Right ventricle myocardium inferior (tissue), 1 donor: ENCODE measurements around the gene MAGED1. TPM values are rescaled to one million over a fixed set of nuclear protein-coding genes. Genes with fewer than 3 reads are reported as not detected.

Experiments used
- ATAC-seq: fragments of 200-7000 bp; cut with Tn5 transposase; one replicate; pipeline ENCODE4 v1.9.1; 2020; ENCODE audit warnings: mild to moderate bottlenecking, moderate library complexity
- DNase-seq: peaks from one replicate; pipeline ENCODE4 v3.0.0; 2021; ENCODE audit errors: missing footprints
- intact Hi-C: fragments of 100-400 bp; cut with DNase I; formaldehyde crosslinking; loops from one replicate; pipeline ENCODE4 v1.11.0; 2022
- long read RNA-seq: library from polyadenylated mRNA; unstranded; transcript quantifications from one replicate; pipeline ENCODE4 v2.0.0, GENCODE V29; 2021
- total RNA-seq: library from RNA; stranded (reverse); fragmentation: NEBNext Ultra II Directional; extraction: Animal tissue kit (Norgen Biotek cat#: 25700); gene quantifications from one replicate; pipeline ENCODE4 v1.2.1, GENCODE V29; 2021
- donor health status: DM: no; HTN: yes; CAD: no; lungs with severe emphysema.

MAGED1 gene, protein sequence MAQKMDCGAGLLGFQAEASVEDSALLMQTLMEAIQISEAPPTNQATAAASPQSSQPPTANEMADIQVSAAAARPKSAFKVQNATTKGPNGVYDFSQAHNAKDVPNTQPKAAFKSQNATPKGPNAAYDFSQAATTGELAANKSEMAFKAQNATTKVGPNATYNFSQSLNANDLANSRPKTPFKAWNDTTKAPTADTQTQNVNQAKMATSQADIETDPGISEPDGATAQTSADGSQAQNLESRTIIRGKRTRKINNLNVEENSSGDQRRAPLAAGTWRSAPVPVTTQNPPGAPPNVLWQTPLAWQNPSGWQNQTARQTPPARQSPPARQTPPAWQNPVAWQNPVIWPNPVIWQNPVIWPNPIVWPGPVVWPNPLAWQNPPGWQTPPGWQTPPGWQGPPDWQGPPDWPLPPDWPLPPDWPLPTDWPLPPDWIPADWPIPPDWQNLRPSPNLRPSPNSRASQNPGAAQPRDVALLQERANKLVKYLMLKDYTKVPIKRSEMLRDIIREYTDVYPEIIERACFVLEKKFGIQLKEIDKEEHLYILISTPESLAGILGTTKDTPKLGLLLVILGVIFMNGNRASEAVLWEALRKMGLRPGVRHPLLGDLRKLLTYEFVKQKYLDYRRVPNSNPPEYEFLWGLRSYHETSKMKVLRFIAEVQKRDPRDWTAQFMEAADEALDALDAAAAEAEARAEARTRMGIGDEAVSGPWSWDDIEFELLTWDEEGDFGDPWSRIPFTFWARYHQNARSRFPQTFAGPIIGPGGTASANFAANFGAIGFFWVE
- 56.4 TPM for total RNA-seq
- long read RNA-seq, transcript MAGED1-204 (13 exons, 2,701 nt): major isoform, 19 of 58 reads
- long read RNA-seq, transcript MAGED1-201 (13 exons, 2,747 nt): minor isoform, 16 of 58 reads
- long read RNA-seq, partial matches to known transcripts: 17 of 58 reads
- long read RNA-seq, other reads (novel, unspliced or antisense): 6 of 58 reads

GRCh38 chrX:51892921-51893745 is at the start of gene MAGED1:
MAGED1 (plus strand) TSS chrX:51893623; CDS start chrX:51894305, 682 bp downstream.
- ATAC-seq: peak; percentile 91
- DNase-seq: peak; percentile 92
- intact Hi-C loops: loop anchor here (2.0 kb wide), 1 partner anchor 368 kb away; no protein-coding TSS in a partner anchor

DNA sequence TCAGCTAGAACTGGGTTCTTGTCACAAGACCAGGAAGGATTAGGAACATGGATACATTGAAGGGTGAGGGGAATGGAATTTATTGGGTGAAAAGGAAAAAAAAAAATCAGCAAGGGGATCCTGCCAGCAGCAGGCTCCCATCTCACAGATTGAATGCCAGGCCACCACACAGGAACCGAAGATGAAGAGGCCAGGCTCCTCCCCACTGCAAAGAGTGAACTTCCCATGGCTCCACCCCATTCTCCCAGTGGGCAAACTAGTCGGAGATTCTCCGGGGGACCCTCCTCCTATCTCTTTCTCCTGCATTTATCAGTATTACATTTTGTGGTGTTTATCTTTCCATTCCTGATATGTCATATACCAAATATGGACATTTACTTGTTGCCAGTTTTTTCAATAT is 46.0 kb upstream of the MAGED1 start:
- ATAC-seq: no peak
- no peak for DNase-seq
- intact Hi-C loops: no loop called here

DNA sequence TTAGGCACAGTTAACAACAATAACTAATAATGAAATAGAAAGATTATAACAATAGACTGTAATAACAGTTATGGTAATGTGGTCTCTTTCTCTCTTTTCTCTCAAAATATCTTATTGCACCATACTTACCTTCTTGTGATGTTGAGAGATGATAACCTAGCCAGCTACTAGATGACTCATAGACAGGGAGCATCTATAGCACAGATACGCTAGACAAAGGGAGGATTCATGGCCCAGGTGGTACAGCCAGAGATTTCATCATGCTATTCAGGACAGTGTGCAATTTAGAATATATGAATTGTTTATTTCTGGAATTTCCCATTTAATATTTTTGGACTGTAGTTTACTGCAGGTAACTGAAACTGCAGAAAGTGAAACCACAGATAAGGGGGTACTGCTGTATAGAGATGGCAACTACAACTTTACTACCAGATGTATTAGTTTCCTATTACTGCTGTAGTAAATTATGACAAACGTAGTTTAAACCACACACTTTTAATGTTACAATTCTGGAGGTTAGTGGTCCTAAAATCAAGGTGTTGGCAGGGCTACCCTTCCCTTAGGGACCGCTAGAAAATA is 41.8 kb upstream of the MAGED1 start:
- ATAC-seq (no peak), DNase-seq (no peak)
- intact Hi-C loops: no loop called here

DNA sequence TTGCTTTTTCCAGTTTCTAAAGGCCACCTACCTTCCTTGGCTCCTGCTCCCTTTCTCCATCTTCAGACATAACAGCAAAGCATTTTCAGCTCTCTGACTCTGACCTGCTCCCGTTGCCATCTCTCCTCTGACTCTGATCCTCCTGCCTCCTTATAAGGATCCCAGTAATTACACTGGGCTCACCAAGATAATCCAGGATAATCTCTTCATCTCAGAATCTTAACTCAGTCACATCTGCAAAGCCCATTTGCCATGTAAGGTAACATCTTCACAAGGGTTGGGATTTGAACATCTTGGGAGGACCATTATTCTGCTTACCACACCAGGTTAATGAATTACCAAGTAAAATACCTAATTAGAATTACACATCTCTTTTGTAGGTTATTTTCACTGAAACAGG is 41.3 kb upstream of the MAGED1 start:
- intact Hi-C loops: no loop called here
- DNase-seq (no peak), ATAC-seq (no peak)

DNA sequence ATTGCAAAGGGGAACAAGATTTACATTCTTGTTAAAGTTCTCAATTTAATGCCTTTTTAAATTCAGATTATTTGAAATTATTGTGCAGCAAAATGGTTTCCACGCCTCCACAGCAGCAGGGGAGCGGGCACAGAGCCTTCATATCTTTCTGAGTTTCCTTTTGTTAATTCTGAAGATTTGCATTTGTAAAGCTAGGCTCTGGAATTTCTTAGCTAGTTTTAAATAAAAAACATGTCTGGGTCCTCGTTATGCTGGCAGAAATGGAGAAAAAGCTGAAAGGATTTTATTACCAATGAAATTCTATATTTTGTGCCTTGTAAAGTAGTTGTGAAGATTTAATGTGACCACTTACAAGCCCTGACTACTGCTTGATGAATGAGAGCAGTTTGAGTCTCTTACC is 40.8 kb upstream of the MAGED1 start:
- intact Hi-C loops: no loop called here
- ATAC-seq: no peak
- DNase-seq: no peak

- DNase-seq (no peak), ATAC-seq (no peak)
- intact Hi-C loops: no loop called here
Observed at GRCh38 chrX:51853251-51853650, 40.2 kb upstream of the MAGED1 start.

GRCh38 chrX:51855698-51856097 is 37.7 kb upstream of the MAGED1 start:
- ATAC-seq (no peak), DNase-seq (no peak)
- intact Hi-C loops: no loop called here

GRCh38 chrX:51857159-51857733 is 36.2 kb upstream of the MAGED1 start:
- intact Hi-C loops: no loop called here
- no peak for DNase-seq
- ATAC-seq: no peak

- DNase-seq (no peak), ATAC-seq (no peak)
- intact Hi-C loops: loop anchor here (5.0 kb wide), 1 partner anchor 218 kb away; no protein-coding TSS in a partner anchor
Observed at GRCh38 chrX:51860679-51861078, 32.7 kb upstream of the MAGED1 start.

GRCh38 chrX:51862920-51863319 is 30.5 kb upstream of the MAGED1 start:
- intact Hi-C loops: loop anchor here (5.0 kb wide), 1 partner anchor 221 kb away; no protein-coding TSS in a partner anchor
- no peak for DNase-seq
- no peak for ATAC-seq

- DNase-seq (no peak), ATAC-seq (no peak)
Observed at GRCh38 chrX:51866210-51866609, 27.2 kb upstream of the MAGED1 start.

GRCh38 chrX:51867626-51868025 is 25.8 kb upstream of the MAGED1 start:
- no peak for ATAC-seq
- DNase-seq: no peak
- intact Hi-C loops: no loop called here

More at GRCh38 chrX:51866210-51866609, 27.2 kb upstream of the MAGED1 start:
- intact Hi-C loops: no loop called here

- intact Hi-C loops: no loop called here
- no peak for DNase-seq
- no peak for ATAC-seq
Observed at GRCh38 chrX:51870354-51870753, 23.1 kb upstream of the MAGED1 start.

DNA sequence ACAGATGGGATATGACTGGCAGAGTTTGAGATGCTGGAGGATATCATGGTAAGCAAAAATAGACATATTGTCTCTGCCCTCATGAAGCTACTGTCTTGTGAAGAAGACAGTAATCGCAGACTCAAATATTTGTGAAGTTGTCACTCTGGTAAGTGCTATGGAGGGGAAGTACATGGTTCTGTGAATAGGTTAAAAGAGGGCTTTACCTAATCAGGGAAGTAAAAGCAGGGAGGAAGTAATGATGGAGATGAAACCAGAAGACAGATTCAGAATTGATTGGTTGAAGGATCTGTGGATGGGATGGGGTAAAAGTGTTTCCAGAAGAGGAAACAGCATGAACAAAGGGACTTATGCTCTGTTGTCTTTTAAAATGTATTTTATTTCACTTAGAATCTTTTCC is 19.3 kb upstream of the MAGED1 start:
- DNase-seq (no peak), ATAC-seq (no peak)
- intact Hi-C loops: no loop called here

DNA sequence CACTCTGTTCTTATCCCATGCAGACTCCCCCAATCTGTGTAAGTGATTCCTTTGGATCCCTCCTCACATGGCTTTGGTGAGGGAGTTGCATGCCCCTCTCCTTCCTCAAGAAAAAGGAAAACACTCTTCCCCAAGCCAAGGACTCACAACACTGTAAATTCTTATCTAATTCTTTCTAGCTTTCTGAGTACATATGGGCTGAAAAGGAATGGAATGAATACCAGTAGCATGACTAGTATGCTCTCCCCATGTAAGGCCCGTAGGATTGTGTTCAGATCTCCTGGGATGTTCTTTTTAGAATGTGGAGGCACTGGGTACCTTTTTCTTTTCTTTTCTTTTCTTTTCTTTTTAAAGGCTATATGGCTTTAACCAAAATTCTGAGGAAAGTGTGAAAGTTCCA is 17.0 kb upstream of the MAGED1 start:
- intact Hi-C loops: no loop called here
- no peak for ATAC-seq

GRCh38 chrX:51878056-51878455 is 15.4 kb upstream of the MAGED1 start:
- DNase-seq (no peak), ATAC-seq (no peak)
- intact Hi-C loops: no loop called here

More for the DNA sequence above, 17.0 kb upstream of the MAGED1 start:
- DNase-seq: no peak

- DNase-seq (no peak), ATAC-seq (no peak)
Observed at GRCh38 chrX:51889851-51890250, 3.6 kb upstream of the MAGED1 start.

GRCh38 chrX:51891245-51891644 is 2.2 kb upstream of the MAGED1 start:
- intact Hi-C loops: no loop called here
- ATAC-seq (no peak), DNase-seq (no peak)

More at GRCh38 chrX:51889851-51890250, 3.6 kb upstream of the MAGED1 start:
- intact Hi-C loops: no loop called here
